Activated naive CD4-positive, alpha-beta T cell treated with Interleukin-2 at 50 U/mL for 16 hours (primary cell): ENCODE measurements around the gene TMEM91.
"Not testable (repeated sequence)": the region's sequence is repeated elsewhere in the genome, so short reads cannot be mapped to it uniquely, and the experiment has no call there.

Source experiments
- DNase-seq: peaks from one replicate; pipeline ENCODE4 v3.0.0-alpha.2; 2020

Gene TMEM91

GRCh38 chr19:41353466-41354342, 22.6 kb upstream of the TMEM91 start, which contains the start of gene TGFB1:
TSS of gene TGFB1 (minus strand) at chr19:41353922. CDS start at chr19:41353044, 878 bp downstream.
- DNase-seq = peak; percentile 91

- no peak for DNase-seq
These were observed 21.9 kb upstream of the TMEM91 start for GRCh38 chr19:41354343-41354953.

GRCh38 chr19:41355035-41355434, 21.3 kb upstream of the TMEM91 start:
- no peak for DNase-seq

GRCh38 chr19:41355802-41356201, 20.5 kb upstream of the TMEM91 start:
- DNase-seq = no peak

- peak; percentile 21 for DNase-seq
These were observed 19.2 kb upstream of the TMEM91 start for GRCh38 chr19:41356984-41357739.

- DNase-seq = no peak
These were observed 18.6 kb upstream of the TMEM91 start for GRCh38 chr19:41357746-41358145.

- DNase-seq = no peak
These were observed 16.6 kb upstream of the TMEM91 start for GRCh38 chr19:41359741-41360140.

- no peak for DNase-seq
These were observed 14.0 kb upstream of the TMEM91 start for GRCh38 chr19:41362143-41362847.

GRCh38 chr19:41363371-41363752, 13.0 kb upstream of the TMEM91 start:
- no peak for DNase-seq

- DNase-seq = peak; percentile 99
These were observed 12.4 kb upstream of the TMEM91 start, which contains the start of gene B9D2 for GRCh38 chr19:41363753-41364523. TSS of gene B9D2 (minus strand) at chr19:41364149. CDS start at chr19:41363519, 630 bp downstream.

- no peak for DNase-seq
These were observed 11.6 kb upstream of the TMEM91 start for GRCh38 chr19:41364524-41365391.

GRCh38 chr19:41366089-41366488, 10.2 kb upstream of the TMEM91 start:
- no peak for DNase-seq

GRCh38 chr19:41367848-41368301, 8.5 kb upstream of the TMEM91 start:
- DNase-seq = no peak

GRCh38 chr19:41369769-41370168, 6.6 kb upstream of the TMEM91 start:
- DNase-seq = no peak

GRCh38 chr19:41371119-41371518, 5.2 kb upstream of the TMEM91 start:
- not testable (repeated sequence) for DNase-seq

GRCh38 chr19:41371541-41371940, 4.8 kb upstream of the TMEM91 start:
- no peak for DNase-seq

GRCh38 chr19:41372501-41372900, 3.8 kb upstream of the TMEM91 start:
- DNase-seq = no peak

- no peak for DNase-seq
These were observed 2.3 kb upstream of the TMEM91 start for GRCh38 chr19:41373993-41374392.

GRCh38 chr19:41376998-41377365, 649 bp downstream of the TMEM91 start:
- peak; percentile 49 for DNase-seq

GRCh38 chr19:41377977-41378709, 1.8 kb downstream of the TMEM91 start:
- DNase-seq = no peak
